OCI-M2 (cell line): Measurements from ENCODE around the gene TRMT2A.
"Not testable (repeated sequence)": the region's sequence is repeated elsewhere in the genome, so short reads cannot be mapped to it uniquely, and the experiment has no call there.

Source experiments
- DNase-seq: peaks from one replicate; lab custom pipeline; 2025; ENCODE audit not compliant: unreplicated experiment; lab: John Stamatoyannopoulos, UW

Gene TRMT2A, protein sequence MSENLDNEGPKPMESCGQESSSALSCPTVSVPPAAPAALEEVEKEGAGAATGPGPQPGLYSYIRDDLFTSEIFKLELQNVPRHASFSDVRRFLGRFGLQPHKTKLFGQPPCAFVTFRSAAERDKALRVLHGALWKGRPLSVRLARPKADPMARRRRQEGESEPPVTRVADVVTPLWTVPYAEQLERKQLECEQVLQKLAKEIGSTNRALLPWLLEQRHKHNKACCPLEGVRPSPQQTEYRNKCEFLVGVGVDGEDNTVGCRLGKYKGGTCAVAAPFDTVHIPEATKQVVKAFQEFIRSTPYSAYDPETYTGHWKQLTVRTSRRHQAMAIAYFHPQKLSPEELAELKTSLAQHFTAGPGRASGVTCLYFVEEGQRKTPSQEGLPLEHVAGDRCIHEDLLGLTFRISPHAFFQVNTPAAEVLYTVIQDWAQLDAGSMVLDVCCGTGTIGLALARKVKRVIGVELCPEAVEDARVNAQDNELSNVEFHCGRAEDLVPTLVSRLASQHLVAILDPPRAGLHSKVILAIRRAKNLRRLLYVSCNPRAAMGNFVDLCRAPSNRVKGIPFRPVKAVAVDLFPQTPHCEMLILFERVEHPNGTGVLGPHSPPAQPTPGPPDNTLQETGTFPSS

DNA sequence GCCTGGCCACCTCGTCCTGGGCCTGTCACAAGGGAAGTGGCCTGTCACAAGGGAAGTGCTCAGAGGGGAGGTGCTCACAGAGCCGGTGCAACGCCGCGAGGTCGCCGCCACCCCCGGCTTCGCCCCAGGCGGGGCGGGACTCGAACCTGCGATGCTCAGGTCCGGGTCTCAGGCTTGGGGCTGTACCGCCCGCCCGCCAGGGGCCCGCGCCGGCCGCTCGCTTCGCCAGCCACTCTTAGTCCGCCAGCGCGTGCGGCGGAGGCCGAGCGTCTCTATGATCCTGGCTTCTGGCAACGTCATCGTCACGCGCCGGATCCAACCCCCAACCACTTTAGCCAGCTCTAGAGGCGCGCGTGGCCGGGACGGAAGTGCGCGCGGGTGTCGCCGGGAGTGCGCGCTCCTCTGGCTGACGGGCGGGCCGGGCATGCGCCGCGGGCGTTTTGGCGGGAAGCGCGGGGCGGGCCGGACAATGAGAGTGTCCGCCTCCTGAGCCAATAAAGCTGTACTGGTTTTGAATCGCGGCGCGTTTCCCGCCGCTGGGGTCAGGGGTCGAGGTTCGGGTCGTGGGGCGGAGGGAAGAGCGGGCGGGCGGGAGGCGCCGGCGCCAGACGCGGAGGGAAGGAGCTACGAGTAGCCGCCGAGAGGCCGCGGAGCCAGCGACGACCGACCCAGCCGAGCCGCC is at the start of gene TRMT2A:
TSS of gene TRMT2A (minus strand) at position 276 of the 682 bp plus-strand sequence. CDS start 320 bp downstream, outside the sequence.
- peak; percentile 58 for DNase-seq

DNA sequence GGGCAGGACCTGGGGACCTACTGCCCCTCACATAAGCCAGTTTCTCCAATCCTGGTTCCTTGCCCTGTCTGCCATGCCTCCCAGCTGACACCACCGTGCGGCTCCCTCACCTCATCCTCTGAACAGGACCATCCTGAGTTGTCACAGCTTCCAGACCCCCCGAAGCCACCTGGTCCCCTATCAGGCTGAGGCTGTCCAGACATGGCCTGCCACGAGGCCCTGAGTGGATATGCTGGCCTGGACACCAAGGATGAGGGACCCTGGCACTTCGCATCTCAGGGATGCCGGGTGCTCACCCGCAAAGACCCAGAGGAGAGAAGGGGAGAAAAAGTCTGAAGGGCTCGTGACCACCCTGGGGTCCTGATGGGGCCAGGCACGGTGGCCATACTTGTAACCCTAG is 49.7 kb upstream of the TRMT2A start:
- no peak for DNase-seq

DNA sequence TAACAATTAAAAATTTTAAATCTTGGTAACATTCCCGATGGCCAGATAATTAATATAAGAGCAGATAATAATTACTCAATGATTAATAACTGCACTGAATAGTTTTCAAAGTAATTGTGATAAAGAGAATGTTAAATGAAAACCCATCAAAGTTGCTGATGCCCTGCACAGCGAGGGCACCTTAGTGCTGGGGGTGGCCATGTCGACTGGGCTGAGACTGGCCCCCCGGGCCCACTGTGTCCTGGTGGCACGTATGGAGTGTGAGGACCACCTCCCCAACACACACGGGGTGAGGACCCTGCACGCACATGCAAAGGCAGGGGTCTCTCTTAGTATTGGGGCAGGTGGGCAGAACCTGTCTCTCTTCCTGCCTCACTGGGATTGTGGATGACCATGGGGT is 48.9 kb upstream of the TRMT2A start:
- DNase-seq, result no peak

DNA sequence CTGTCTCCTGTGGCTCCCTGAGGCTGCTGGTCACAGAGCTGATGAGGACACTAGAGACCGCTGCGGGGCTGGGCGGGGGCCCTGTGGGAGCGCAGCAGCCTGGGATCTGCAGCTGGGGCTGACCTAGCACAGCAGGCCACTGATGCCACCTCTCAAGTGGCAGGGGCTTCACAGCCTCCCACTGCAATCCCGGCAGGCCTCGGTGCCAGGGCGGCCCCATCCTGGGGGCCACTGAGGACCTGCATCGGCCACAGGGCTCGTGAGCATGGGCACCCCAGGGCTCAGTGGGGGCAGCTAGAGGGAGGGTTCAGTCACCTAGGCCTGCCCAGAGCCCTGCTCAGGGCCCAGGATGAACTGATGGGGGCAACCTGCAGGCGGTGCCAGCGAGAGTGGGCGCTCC is 48.4 kb upstream of the TRMT2A start:
- DNase-seq, result no peak

DNA sequence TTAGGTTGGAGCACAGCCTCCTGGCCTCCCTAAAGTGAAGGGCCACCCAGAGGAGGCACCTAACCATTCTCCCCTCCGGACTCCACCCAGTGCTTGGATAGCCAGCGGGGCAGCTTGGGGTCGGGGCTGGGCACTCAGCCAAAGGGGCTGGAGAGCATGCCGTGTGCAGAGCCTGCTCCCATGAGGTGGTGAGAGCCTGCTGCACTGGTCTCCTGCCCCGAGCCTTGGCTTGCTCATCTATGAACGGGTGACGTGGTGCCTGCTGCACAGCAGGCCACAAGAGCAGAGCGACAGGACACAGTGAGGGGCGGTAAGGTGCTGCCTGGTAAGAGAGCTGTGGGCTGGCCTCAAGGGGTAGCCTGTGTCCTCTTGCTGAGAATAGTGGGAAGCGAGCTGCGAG is 47.8 kb upstream of the TRMT2A start:
- no peak for DNase-seq

DNA sequence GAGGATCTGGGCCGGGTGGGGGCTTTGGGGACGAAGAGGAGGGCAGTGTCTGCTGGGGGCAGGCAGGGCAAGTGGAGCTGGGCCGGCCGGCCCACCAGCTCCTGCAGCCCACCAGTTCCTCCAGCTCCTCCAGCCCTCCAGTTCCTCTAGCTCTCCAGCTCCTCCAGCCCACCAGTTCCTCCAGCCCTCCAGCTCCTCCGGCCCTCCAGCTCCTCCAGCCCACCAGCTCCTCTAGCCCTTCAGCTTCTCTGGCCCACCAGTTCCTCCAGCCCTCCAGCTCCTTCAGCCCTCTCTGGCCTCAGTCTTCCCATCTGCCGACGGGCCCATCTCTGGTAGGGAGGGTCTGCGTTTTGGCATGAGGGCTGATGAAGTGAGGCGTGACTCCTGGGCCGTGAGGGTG is 43.0 kb upstream of the TRMT2A start:
- no peak for DNase-seq

DNA sequence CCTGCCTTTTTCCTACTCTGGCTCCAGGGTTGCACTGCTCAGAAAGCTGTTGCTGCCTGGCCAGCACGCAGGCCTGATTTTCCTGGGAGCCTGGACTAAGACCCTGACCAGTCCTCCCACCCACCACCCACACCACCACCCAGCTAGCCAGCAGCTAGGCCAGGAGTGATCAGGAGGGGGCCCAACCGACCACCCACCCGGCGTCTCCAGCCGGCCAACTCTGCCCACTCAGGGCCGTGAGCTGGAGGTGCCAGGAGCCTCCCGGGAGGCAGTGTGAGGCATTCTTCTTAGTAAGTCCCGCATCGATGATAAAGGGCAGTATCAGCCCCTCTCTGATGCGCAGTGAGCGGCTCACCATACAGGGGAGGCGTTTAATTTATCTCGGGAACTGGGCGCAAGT is 42.5 kb upstream of the TRMT2A start:
- DNase-seq, result not testable (repeated sequence)

DNA sequence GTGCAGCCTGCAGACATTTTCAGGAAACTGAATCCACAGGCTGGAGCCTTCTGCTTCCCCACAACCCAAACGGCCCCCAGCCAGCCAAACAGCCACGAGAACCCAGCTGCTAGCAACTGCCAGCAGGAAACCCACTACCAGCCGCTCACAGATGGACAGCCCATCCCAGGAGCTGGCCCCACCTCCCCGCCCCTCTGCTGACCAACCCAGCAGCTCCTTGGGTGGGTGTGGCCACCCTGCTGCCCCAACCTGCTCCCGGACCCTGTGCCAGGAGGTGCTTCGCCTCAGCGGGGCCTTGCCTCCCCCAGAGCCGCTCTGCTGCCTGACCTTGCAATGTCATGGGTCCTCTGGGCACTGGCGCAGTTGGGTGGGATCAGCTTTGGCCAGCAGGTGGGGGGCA is 42.0 kb upstream of the TRMT2A start:
- no peak for DNase-seq

DNA sequence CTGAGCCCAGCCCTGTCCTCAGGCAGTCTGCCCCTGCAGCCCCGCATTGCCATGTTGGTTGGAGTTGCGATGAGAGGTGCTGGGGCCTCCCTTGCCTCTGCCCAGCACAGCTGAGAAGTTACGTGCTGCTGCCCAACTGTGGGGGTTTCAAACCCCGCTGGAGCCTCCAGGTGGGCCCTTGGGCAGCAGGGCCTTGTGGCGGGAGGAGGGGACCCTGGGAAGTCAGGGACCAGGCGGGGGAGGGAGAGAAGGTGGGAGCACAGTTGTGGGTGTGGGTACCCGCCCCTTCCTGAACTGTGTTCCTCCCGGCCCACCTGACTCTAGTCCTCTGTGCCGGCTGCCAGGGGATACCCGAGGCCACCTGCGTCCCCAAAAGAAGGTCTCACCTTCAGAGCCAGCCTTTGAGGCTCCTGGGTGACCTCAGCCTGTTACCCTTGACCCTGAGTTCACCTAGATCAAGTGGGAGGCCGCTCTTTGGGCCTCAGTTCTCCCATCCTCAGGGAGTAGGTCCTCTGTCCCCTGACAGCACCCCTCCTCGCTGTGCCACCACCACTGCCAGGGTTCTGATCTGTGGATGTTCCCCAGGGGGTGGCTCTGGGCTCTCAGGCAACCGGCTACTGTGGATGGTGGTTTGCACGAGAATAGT is 41.5 kb upstream of the TRMT2A start:
- no peak for DNase-seq

DNA sequence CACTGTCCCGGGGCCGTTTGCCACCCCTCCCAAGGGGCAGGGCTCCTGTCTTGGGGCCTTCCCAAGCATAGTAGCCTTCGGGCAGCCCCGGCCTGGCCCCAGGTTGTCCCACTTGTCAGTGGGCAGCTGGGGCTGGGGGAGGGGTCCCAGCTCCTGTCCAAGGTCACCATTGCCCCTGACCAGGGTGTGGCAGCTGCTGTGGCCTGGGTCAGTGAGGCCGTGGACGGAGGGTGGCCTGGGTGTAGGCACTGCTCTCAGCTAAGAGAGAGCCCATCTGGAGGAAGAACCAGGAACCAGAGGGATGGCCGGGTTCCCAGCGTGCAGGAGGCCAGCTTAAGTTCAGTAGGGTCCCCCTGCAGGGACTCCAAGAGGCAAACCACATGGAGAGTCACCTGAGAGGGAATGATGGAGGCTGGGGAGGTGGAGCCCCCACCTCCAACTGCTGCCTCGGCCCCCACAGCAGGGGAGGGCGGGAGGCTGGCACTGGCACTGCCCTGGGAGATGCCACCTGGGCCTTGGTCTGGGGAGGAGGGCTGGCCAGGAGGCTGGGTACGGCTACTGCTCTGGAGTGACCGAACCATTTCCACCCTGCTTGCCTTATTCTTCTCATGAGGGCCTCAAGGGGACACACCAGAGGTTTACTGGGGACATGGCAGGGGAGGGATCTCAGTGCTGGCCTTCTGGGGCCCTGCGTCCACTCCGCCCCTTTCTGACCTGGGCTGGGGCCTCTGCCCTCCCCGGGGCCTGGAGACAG is 40.6 kb upstream of the TRMT2A start:
- no peak for DNase-seq

DNA sequence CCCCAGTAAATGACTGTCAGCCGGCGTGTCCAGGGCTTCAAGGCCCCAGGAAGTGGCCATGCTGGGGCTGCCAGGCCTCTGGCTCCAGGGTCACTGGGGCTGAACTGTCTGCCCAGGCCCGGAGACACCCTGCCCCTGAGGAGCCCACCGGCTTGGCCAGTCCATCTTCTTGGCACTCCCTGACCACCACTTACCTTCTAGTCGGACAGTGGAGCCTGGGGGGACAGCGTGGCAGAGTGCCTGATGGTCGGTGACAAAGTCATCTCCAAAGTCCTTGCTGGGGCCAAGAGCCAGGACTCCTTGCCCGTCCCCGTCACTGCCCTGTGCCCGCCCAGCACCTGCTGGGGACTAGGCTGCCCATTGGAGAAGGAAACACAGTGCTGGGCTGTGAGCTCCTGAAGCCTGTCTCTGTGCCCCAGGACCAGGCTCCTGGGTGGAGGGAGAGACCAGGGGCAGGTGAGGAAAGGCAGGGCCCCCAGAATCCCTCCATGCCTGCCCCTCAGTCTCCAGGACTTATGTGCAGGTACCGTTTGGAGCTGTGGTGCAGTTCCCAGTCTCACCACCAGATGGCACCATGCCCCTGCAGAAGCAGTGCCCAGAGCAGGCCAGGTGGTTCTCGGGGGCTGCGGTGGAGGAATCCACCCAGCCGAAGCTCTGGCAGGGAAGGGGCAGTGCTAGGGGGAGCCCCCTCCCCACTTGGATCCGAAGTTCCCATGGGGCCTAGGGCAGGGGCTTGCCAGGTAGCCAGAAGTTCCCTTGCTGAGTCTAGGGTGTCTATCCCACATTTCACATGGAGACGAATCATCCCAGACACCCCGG is 39.8 kb upstream of the TRMT2A start:
- DNase-seq, result no peak

DNA sequence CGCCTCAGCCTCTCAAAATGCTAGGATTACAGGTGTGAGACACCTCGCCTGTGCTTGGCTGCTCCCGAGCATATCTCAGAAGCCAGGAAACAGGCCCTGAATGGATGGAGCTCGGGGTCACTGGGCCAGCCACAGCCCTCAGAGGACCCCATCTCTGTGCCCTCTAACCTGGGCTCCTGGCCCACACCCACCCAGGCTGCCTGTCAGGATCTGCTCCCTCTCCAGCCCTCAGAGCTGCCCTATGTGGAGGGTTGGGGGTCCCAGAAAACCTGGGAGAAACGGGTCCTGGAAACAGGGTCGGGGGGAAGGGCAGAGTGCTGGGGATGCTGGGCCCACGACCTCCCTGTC is 39.0 kb upstream of the TRMT2A start:
- no peak for DNase-seq

DNA sequence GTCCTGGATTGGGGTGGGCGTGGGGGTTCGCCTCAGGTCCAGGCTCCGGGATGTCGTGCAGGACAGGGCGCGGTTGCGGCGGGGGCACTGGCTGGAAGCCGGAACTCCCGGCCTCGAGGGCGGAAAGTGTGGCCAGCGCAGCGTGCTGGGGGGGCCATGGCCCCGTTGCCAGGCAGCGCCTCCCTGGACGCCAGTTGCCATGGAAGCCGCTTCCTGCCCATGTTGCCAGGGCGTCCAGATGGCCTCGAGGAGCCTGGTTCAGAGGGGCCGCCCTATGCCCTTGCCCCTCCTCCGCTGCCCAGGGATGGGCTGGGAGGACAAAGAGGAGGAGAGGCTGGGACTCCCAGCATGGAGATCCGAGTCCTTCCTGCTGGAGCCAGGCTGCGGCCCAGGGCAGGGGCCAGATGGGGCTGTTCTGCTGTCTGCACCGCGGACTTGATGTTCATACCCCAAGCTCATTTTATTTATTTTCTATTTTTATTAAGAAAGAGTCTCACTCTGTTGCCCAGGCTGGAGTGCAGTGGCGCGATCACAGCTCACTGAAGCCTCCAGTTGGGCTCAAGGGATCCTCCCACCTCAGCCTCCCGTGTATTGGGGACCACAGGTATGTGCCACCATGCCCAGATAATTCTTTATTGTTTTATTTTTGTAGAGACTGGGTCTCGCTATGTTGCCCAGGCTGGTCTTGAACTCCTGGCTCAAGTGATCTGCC is 38.5 kb upstream of the TRMT2A start:
- no peak for DNase-seq

DNA sequence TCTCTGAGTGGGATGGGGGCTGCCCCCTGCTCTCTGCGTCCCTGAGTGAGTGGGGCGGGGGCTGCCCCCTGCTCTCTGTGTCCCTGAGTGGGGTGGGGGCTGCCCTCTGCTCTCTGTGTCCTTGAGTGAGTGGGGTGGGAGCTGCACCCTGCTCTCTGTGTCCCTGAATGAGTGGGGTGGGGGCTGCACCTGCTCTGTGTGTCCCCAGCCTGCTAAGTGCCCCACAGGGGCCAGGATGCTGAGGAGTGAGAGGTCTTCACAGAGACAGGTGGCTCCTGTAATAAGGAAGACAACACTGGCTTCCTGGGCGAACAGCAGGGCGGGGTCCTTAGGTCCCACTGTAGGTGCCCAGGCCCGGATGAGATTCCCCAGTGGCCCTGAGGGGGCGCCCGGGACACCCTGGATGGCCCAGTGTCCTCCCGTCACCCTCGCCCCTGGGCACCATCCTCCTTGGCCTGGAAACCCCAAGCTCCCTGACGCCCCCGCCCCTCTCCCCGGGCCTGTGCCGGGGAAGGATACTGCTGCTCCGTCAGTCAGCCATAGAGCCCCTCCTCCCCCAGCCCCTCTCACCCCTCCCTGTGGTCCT is 37.7 kb upstream of the TRMT2A start:
- DNase-seq, result no peak

DNA sequence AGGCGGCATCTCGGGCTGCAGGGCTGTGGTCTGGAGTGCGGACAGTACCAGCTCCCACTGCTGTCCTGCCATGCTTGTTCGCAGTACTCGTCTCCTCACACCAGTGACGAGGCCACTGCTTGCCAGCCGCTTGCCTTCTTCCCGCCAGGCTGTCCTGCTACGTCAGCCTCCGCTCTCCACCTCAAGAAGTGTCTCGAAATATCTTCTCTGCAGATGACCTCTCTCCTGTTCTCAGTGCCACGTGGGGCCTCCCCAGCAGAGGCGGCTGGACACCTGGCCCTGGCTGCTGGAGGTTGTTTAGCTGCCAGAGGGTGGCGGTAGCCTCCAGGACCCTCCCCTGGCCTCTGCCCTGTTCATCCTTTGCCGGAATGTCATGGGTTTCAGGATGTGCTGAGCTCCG is 36.9 kb upstream of the TRMT2A start:
- DNase-seq, result no peak

DNA sequence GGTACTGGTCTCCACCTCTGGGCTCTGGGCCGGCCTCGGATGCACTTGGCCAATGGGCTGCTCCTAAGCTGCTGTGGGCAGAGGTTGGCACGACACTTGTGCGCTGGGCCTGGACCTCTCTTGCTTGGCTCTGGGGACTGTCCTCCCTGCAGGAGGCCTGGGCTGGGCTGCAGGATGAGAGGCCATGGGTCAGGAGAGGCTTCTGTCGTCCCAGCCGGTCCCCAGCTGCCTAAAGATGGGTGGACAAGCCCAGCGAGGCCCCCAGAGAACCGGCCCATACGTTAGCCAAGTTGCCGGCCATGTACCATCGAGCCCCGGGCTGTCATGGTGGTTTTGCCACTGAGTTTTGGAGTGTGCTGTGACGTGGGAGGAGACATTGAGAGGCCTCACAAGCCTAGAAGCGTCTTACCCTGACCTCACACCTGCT is 35.5 kb upstream of the TRMT2A start:
- DNase-seq, result no peak

DNA sequence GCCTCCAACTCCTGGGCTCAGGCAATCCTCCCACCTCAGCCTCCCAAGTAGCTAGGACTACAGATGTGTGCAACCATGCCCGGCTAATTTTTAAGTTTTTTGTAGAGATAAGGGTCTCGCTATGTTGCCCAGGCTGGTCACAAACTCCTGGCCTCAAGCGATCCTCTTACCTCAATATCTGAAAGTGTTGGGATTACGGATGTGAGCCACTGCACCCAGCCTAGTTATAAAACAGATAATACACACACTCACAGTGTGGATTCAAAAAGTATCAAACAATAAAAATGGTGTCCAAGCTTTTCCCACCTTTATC is 34.2 kb upstream of the TRMT2A start:
- no peak for DNase-seq

DNA sequence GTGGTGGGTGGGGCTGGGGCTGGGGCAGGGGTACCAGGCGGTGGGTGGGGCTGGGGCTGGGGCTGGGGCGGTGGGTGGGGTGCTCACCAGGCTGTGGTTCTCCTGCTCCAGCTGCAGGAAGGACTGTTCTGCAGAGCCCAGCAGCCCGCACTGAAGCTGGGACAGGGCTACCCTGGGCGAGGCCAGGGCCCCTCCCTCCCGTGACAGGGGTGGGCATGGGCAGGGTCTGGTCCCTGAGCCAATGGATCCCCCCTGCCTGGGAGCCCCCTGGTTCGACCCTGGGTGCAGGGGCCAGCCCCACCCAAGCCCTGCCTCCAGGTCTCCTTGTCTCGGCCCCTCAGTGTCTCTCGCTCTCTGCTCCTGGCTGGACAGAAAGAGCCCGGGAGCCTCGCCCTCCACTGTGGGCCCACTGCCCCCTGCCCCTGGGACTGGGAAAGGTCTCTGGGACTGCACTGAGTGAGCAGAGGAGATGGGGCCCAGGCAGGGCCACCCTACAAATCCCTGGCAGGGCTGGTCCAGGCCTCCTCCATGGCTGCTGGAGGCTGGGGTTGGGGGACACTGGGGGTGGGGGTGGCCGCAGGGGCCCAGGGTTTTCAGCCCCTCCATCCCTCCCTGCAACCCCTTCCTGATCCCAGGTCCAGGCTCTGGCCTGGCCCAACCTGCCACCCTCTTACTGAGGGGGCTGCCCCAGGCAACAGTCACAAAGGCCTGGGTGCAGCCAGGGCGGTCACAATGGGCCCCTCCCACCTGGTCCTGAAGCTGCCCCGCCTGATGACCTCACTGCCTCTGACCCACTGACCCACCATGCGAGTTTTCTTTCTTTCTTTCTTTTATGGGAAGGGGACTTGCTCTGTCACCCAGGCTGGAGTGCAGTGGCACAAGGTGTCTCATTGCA is 33.6 kb upstream of the TRMT2A start, which contains the start of gene CCDC188:
TSS of gene CCDC188 (minus strand) at position 675 of the 895 bp plus-strand sequence. CDS start at position 606, 69 bp downstream.
- no peak for DNase-seq
